GM19351 (cell line): ENCODE data around the gene NIM1K.
"Not testable (repeated sequence)": the region's sequence is repeated elsewhere in the genome, so short reads cannot be mapped to it uniquely, and the experiment has no call there.

ENCODE experiments used
- ATAC-seq: cut with Tn5 transposase; IDR thresholded peaks from one replicate; pipeline ENCODE4 v1.9.1; 2021; ENCODE audit warnings: mild to moderate bottlenecking, moderate library complexity; ENCODE audit not compliant: unreplicated experiment

Gene NIM1K

DNA sequence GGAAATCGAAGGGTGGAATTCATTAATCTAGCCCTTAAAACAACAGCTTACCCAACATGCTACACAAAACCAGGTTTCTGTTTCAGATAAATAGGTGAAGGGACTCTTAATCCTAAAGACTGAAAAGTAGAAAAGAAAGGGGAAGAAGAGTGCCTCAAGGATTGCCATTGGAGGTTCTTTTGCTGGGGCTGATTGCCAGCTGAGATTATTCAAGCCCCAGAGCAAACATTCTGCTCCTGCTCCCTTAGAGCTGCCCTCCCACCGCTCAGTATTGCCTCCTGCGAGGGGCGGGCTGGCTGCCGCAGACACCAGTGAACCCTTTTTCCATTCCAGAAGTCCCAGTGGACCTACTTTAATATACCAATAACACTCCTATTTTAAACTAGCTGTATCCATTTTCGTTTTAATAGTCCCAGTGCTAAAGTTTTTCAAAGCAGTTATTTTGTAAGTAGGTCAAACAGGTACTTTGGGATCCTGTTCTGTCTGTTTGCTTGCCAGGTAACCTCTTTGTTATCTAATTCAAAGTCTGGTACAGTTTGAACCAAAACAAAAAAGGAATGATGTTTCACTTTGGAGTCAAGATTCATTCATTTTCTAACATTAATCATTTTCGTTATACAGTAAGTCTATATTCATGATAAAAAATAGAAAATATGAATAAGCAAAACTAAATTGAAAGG is 82.5 kb downstream of the NIM1K start:
- no peak for ATAC-seq

DNA sequence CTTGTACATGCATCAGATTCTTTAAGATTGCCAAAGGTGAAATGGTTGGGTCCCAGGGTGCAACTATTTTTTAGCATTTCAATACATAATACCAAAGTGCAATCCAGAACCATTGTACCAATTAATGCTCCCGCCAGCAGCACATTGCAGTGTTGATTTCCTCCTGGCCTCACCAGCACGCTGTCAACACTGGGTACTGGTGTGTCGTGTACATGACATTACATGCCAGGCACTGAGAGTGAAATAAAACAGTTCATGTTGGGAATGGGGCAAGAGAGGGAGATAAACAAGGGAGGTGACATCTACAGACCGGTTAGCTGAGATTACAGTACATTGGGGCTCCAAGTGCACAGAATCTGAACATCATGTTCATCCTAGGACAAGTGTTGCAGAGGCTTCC is 83.4 kb downstream of the NIM1K start:
- no peak for ATAC-seq

DNA sequence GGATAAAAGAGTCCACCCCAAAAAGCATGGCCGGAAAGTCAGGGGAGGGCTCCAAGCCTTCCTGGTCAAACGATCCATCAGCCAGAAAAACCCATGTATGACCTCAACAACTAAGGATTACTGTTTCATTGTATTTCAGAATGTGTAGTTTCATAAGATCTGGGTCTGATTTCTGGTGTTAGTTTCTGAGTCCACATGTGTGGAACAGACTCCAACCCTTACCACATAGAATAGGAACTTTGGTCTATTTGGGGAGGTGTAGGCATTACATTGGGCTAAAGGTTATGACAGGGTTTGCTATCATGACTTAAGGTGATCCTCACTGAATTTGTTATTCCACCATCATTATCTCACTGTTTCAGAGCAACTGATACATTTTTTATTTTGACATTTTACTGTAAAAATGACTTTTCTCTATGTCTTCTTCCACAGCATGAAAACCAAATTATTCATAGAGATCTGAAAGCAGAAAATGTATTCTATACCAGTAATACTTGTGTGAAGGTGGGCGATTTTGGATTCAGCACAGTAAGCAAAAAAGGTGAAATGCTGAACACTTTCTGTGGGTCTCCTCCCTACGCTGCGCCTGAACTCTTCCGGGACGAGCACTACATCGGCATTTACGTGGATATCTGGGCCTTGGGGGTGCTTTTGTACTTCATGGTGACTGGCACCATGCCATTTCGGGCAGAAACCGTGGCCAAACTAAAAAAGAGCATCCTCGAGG is 87.7 kb downstream of the NIM1K start:
- no peak for ATAC-seq

DNA sequence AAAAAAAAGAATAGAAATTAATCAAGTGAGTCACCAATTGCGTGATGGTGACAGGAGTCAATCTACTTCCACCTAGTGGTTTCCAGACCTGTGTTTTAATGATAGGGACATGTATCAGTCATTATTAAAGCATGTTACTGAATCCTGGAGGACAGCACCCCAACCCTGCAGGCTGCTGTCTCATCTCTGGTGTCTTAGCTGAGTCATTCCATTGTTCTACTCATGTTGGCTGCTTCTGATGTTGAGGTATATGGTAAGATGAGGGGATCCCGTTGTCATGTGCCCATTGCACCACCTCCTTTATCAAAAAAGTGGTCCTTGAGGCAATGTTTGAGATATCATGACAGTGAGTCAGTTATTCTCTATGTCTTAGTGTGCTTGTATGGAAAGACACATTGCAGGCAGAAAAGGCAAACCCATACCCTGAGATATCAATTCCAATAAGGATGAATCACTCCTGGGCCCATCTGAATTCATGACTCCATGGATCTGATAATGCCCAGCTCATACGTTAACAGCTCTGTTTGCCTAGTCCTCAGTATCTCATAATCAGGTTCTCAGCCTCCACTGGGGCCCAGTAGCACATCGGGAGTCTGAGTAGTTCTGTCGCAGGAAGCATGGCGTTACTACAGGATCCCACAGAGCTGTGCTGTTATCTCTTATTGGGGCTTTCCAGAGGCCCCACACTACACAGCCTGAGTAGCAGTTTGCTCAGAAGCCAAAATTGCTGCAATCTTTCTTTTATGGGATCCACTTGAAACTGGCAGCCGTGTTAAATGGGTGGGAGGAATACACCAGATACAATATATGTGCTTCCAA is 90.0 kb downstream of the NIM1K start:
- no peak for ATAC-seq

DNA sequence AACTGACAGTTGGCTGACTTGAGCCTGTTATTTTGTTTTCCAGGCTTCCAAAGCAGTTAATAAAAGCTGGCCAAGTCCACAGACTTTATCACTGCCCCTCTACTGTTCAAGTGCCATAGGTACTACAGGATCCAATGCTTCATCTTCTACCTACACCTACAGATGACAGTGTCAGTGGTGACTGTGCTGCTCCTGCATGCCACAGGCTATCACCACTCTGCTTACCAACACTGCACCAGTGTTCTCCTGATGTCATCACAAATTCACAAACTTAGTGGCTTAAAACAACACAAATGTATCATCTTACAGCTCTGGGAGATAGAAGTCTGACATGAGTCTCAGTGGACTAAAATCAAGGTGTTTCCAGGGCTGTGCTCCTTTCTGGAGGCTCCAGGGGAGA is 94.6 kb downstream of the NIM1K start:
- ATAC-seq: no peak

DNA sequence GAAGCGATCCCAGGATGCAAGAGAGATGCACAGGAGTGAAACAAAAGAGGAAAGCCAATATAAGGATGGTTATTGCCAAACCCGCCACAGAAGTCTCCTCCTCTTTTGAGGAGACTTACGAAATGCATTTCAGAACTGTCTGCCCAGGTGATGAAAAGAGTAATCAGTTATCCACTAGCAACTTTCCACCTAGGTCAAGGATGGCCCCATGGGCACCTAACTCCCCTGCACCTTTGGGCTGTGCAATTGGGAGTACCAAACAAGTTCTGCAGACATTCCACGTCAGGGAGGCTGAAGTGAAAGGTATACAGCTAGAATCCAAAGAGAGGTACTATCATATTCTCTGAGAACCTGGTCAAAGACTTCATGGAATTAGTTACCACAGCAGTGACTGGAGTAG is 95.5 kb downstream of the NIM1K start:
- no peak for ATAC-seq

DNA sequence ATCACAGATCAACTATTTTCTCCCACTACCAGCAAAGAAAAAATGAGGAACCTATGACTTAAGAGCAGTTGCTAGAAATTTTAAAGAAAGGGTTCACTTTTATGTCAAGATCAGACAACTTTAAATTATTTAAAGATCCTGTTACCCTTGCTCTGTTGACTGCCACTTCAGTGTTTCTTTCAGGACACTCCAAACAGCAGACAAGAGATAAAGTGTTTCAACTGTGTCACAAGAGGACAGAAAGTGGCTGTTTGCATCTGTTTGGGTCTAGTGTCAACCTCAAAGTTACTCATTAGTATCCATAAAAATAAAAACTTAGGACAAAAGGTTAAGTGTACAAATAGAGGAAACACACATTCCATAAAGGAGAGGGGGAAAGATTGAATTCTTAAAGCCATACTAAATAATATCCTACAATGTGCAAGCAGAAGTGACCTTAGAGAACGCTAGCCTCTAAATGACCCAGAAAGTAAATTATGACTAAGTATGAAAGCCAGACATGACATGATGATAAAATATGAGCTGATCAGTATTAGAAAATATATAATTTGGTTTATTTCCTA is 96.3 kb downstream of the NIM1K start:
- ATAC-seq: no peak

DNA sequence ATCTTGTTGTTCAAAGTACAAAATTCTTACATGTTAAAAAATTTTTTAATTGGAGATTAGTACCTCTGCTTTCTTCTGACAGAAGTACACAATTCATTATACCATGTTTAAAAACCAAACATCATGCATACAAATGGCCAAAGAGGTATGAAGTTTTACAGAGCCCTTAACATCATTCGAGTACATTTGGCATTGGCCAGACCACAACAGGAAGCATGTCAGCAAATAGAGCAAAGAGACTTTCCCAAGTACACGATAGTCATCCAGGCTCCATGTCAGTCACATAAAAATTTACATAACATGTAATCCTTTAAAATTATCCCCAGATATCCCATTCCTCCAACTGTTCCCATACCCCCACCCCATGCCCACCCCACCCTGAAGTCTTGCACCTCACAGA is 98.7 kb downstream of the NIM1K start:
- no peak for ATAC-seq

DNA sequence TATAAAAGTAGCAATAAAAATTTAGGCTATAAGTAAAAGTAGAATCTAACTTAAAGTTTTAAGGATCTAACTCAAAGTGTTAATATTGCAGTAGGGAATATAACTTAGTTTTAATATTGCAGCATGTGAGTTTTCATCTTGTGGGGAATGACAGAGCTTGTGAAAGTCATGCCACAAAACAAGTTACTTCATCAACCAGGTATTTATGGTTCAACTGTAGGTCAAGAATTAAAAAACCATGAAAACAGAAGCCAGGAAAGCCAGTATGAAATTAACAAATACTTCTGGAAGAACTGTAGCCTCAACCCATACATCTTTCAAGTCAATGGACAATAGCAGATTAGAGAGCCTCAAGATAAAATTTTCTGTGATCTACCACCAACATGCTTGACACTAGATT is 102.2 kb downstream of the NIM1K start:
- no peak for ATAC-seq

DNA sequence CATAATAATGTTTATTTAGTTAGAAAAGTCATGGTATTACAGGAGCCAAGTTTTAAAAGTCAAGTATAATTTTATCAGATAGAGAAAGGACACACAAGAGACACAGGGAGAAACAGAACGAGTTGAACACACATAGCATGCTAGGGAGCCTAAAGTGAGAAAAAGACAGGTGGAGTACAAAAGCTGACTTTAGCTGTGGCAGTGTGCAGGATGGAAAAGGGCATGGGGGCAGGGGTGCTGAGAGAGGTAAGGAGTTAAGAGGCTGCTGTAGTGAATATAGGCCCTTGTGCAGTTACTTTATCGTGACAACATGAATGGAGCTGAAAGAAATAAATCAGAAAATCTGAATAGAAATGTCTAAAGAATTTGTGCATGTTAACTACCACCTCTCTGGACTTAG is 103.2 kb downstream of the NIM1K start:
- no peak for ATAC-seq

DNA sequence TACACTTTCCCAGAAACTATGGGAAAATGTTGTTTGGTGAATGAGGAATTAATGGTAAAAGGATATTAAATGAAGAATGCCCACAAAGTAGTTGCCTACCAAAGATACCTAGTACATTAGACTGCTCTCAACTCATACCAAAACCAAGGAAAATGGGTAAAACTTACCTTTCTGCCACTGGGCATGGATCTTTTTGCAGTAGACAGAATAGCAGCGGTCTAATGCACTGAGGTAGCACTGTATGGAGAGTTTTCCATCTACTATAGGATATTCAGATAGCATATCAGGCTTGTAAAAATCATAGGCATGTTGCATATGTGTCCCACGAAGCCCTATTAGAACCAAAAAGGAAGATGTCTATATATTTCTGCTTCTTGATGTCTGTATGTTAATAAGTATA is 104.8 kb downstream of the NIM1K start:
- no peak for ATAC-seq

DNA sequence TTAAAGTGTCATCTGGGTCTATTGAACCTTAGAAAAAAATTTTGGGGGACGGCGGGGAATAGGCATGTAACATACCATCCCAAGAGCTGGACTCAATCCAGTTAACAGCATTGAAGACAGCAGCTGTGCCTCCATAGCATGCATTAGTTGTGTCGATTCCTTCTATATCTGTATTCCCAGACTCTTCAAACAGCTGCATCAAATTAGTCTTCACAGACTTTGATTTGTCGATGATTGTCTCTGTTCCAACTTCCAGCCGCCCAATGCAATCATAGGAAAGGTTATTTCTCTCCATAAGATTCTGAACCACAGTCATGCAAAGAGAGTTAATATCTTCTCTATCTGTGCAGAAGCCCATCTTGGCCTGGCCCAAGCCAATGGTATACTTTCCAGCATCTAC is 106.4 kb downstream of the NIM1K start:
- ATAC-seq: no peak

DNA sequence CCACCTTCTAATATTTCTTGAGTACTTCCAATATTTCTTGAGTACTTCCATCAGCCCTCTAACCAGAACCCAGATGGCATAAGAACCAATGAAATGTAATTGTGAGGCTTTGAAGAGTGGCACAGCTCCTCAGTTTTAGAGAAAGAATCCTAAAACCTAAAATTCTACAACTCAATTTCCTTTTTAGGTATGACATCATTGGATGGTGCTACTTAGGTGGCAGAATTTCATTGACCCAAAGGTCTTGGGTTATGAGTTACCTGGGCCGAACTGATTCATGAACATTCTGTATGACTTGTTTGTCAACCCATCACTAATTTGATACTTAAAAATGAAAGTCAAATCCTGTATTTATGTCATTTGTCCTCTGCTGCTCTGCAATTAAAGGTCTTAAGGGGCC is 108.1 kb downstream of the NIM1K start:
- ATAC-seq: no peak

DNA sequence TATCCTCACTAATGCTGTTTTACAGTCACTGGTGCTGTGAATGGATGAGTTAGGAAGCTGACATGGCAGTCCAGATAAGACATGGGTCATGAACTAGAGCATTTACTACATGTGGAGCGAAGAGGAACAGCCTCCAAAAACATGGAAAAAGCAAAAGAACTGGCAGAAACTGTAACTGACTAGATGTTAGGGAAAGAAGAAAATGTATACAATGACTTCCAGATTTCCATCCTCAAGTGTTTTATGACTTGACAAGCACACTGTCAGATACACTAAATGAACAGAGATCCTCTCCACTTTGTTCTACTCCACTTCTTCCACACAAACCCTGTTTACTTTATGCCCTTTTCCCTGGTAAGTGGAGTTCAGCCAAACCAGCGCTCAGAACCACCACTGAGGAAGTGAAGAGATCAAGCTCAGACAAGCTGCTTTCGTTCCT is 109.6 kb downstream of the NIM1K start:
- no peak for ATAC-seq

DNA sequence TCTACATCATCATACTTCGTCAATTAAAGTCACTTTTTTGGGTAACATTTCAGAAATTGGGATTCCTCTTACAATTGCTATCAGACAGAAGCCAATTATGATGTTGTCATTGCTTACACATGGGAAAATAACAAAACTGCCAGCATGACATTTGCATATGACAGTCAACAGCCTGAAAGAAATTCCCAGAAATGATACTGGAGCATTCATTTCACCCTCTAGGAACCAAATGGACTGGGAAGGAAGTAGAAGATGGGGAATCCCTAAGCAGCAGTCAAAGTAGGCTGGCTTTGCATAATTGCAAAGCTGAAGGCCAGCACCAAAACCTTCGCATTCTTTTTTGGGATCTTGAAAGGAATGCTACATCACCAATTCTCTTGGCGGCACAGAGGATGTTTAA is 110.5 kb downstream of the NIM1K start:
- no peak for ATAC-seq

DNA sequence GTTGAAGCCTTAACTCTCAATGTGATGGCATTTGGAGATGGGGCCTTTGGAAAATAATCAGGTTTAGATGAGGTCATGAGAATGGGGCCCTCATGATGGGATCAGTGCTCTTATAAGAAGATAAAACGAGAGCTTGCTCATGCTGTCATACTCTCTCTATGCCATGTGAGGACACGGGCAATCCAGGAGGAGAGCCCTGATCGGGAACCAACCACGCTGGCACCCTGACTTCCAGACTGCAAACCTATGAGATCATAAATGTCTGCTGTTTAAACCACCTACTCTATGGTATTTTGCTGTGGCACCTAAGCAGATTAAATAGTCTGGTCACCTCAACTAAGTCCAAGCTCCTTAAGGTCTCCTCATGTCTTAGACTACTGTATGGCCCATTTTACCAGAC is 111.2 kb downstream of the NIM1K start:
- ATAC-seq: no peak

DNA sequence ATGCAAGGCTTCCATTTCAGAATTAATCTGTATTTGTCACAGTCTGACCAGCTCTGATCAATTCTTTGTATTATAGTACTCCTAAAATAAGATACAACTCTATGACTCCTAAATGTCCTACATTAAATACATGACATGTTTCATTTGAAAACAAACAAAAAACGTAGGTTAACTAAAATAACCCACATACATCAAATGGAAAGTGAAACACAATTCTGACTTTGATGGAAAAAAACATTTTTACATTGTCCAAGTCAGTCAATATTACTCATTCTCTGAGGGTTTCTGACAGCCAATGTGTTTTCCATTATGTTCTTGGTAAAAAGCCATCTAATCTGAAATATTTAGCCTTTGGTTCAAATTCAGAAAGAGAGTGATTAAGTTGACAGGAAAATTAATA is 112.5 kb downstream of the NIM1K start:
- ATAC-seq: peak; percentile 39

DNA sequence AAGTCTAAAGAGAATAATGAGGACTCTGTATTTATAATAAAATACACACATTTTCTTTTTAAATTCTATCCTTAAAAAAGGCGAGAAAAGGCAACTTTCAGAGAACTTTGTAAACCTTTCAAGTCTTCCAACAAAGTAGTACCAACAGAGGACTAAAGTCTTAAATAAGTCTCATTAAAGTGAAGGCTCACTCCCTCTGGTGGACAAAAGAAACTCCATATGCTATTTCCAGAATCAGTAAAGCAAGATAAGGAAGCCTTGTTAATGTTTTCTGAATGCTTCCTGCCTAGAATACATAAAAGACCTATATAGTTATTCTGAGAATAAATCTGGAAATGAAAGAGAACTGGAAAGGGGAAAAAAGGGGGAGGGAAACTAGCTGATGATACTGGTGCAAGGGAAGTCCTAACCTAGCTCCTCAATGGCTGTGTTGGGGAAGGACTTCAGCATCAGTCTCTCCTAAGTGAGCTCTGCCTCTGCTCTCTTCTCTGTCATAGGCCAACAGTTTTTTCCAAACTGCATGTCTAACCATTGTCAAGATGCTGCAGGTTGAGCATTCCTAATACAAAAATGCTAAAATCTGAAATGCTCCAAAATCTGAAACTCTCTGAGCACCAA is 114.0 kb downstream of the NIM1K start:
- no peak for ATAC-seq

DNA sequence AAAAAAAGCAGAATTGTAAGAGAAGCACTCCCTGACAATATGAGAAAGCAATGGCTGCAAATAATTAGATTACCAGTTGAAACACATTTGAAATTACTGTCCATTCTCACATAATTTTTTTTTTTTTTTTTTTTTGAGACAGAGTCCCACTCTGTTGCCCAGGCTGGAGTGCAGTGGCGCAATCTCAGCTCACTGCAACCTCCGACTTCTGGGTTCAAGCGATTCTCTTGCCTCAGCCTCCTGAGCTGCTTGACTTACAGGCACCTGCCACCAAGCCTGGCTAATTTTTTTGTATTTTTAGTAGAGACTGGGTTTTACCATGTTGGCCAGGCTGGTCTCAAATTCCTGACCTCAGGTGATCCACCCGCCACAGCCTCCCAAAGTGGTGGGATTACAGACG is 114.9 kb downstream of the NIM1K start:
- ATAC-seq: not testable (repeated sequence)

DNA sequence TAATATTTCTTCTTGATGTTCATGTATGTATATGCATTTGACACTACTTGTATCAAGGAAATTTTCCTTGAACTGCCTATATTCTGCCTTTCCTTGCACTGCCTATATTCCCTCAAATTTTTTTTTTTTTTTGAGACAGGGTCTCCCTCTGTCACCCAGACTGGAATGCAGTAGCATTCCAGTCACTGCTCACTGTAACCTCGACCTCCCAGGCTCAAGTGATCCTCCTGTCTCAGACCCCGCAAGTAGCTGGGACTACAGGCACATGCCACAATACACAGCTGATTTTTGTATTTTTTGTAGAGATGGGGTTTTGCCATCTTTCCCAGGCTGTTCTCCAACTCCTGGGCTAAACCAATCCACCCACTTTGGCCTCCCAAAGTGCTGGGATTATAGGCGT is 117.1 kb downstream of the NIM1K start:
- ATAC-seq: no peak

DNA sequence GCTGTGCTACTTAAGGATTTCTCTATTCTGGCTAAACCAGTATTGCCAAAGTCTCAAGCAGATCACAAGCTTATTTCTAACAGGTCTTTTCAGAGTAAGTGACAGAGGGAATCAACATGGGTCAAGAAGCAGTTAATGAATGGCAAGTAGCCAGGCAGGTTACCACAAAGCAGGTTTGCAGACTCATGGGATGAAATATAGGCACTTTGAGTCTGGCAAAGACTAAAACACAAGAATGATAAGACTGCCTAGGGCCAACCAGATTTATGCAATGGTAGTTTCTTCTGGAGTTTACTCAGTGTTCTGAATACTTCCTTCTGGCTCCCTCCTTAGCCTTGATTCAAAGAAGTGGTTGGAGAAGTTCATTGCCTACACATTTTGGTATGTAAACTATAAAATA is 117.6 kb downstream of the NIM1K start:
- ATAC-seq: no peak
